OCI-LY7 (cell line): Measurements from ENCODE around the gene OR5T1. TPM values are rescaled to one million over a fixed set of nuclear protein-coding genes. Genes with fewer than 3 reads are reported as not detected.

Experiments
- BruUV-seq: library from RNA; stranded (reverse); fragments of 400-500 nt; replicated peaks from 2 replicates; lab custom pipeline; 2021; lab: Mats Ljungman, UMichigan
- CTCF ChIA-PET: fragments of 300-600 bp; sonication (Branson Sonifier 250); formaldehyde crosslinking; loops from one replicate; lab custom pipeline; 2022; ENCODE audit warnings: antibody characterized with exemption; ENCODE audit not compliant: unreplicated experiment; lab: Charles Lee
- POLR2A ChIA-PET: fragments of 300-600 bp; sonication (Branson Sonifier 250); formaldehyde crosslinking; loops from one replicate; lab custom pipeline; 2022; ENCODE audit warnings: antibody characterized with exemption; lab: Charles Lee
- DNase-seq: peaks from one replicate; pipeline ENCODE4 v3.0.0-alpha.2; 2015; ENCODE audit warnings: low spot score
- H2AFZ ChIP-seq: fragments of 200-600 bp; sonication (generic), shearing (Covaris generic); 2 replicates; pipeline ENCODE4 v1.6.1; 2014; ENCODE audit warnings: mild to moderate bottlenecking, antibody characterized with exemption, low read length, moderate library complexity
- H3K27ac ChIP-seq: fragments of 200-600 bp; sonication (generic); 2 replicates; pipeline ENCODE4 v1.5.1; 2014; ENCODE audit warnings: mixed run types, low read depth, mild to moderate bottlenecking, moderate library complexity, low read length, inconsistent platforms; ENCODE audit not compliant: poor library complexity, severe bottlenecking
- H3K36me3 ChIP-seq: fragments of 200-600 bp; sonication (generic); 2 replicates; pipeline ENCODE4 v1.6.1; 2014; ENCODE audit warnings: mild to moderate bottlenecking, antibody characterized with exemption, low read length, moderate library complexity, mixed read lengths; ENCODE audit not compliant: insufficient read depth
- H3K4me1 ChIP-seq: fragments of 200-600 bp; sonication (generic); 2 replicates; pipeline ENCODE4 v1.5.1; 2014; ENCODE audit warnings: mild to moderate bottlenecking, low read length; ENCODE audit not compliant: insufficient read depth, poor library complexity, severe bottlenecking
- H3K4me2 ChIP-seq: fragments of 200-600 bp; sonication (generic); 2 replicates; pipeline ENCODE4 v1.6.1; 2014; ENCODE audit warnings: mild to moderate bottlenecking, low read length
- H3K4me3 ChIP-seq: fragments of 200-600 bp; sonication (generic); 2 replicates; pipeline ENCODE4 v1.5.1; 2014; ENCODE audit warnings: mild to moderate bottlenecking, low read depth, low read length; ENCODE audit not compliant: poor library complexity, severe bottlenecking
- H3K79me2 ChIP-seq: fragments of 200-600 bp; sonication (generic); 2 replicates; pipeline ENCODE4 v1.6.1; 2016; ENCODE audit warnings: low read depth, mild to moderate bottlenecking, low read length, moderate library complexity, mixed read lengths; ENCODE audit not compliant: insufficient read depth
- H3K9me2 ChIP-seq: fragments of 200-600 bp; sonication (generic); 2 replicates; pipeline ENCODE4 v1.6.1; 2016; ENCODE audit warnings: mild to moderate bottlenecking, low read length, mixed read lengths; ENCODE audit not compliant: insufficient read depth
- H3K9me3 ChIP-seq: fragments of 200-600 bp; sonication (generic); 2 replicates; pipeline ENCODE4 v1.6.1; 2014; ENCODE audit warnings: mild to moderate bottlenecking, mixed run types, low read length, mixed read lengths
- H4K20me1 ChIP-seq: fragments of 200-600 bp; sonication (generic); 2 replicates; pipeline ENCODE4 v1.6.1; 2014; ENCODE audit warnings: mild to moderate bottlenecking, antibody characterized with exemption, low read length, moderate library complexity, mixed read lengths; ENCODE audit not compliant: insufficient read depth
- EZH2phosphoT487 ChIP-seq: fragments of 200-600 bp; sonication (generic); IDR thresholded peaks from 2 replicates; pipeline ENCODE4 v1.6.1; 2018; ENCODE audit warnings: low read depth, borderline replicate concordance, mild to moderate bottlenecking, mixed run types, antibody characterized with exemption, low read length, moderate library complexity, mixed read lengths
- intact Hi-C: fragments of 100-400 bp; cut with micrococcal nuclease; formaldehyde crosslinking; loops from one replicate; pipeline ENCODE4 v1.10.0; 2022; ENCODE audit not compliant: unreplicated experiment
- total RNA-seq, 2 experiments: library from RNA; depleted of rRNA in 1 of 2; stranded (reverse); fragments of >200 nt in 1 of 2; shearing (Covaris generic) in 1 of 2; gene quantifications; 2 replicates each; pipeline ENCODE4 v1.2.3, GENCODE V29; 2014 to 2022
- TF ChIP-seq, protein P1 (sequence below): fragments of 200-600 bp; sonication (generic); conservative IDR thresholded peaks from 2 replicates; pipeline ENCODE4 v1.5.1; 2014; ENCODE audit warnings: mild to moderate bottlenecking, antibody characterized with exemption, low read length, moderate library complexity, mixed read lengths

Gene OR5T1
- total RNA-seq, 2 experiments from 2014 or later, result not detected

GRCh38 chr11:56307836-56308235, 33.9 kb downstream of the OR5T1 start:
- TF ChIP-seq EZH2phosphoT487, result no peak
- TF ChIP-seq, protein P1, sequence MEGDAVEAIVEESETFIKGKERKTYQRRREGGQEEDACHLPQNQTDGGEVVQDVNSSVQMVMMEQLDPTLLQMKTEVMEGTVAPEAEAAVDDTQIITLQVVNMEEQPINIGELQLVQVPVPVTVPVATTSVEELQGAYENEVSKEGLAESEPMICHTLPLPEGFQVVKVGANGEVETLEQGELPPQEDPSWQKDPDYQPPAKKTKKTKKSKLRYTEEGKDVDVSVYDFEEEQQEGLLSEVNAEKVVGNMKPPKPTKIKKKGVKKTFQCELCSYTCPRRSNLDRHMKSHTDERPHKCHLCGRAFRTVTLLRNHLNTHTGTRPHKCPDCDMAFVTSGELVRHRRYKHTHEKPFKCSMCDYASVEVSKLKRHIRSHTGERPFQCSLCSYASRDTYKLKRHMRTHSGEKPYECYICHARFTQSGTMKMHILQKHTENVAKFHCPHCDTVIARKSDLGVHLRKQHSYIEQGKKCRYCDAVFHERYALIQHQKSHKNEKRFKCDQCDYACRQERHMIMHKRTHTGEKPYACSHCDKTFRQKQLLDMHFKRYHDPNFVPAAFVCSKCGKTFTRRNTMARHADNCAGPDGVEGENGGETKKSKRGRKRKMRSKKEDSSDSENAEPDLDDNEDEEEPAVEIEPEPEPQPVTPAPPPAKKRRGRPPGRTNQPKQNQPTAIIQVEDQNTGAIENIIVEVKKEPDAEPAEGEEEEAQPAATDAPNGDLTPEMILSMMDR, result no peak
- CTCF ChIA-PET, result no interaction called here
- BruUV-seq, result no TSS peak
- Histone ChIP-seq H3K79me2 (no peaks in the 10 kb centered on the region), H3K9me3 (0 out of 2 replicates have a peak, but pooled peaks cover 3% of the 10 kb centered on the region), H3K27ac (no peak overlapping the region), H3K4me3 (no peak overlapping the region), H4K20me1 (no peaks in the 10 kb centered on the region), H3K36me3 (no peaks in the 10 kb centered on the region), H3K4me1 (no peaks in the 10 kb centered on the region), H2AFZ (no peak overlapping the region), H3K4me2 (no peak overlapping the region), H3K9me2 (no peaks in the 10 kb centered on the region)
- POLR2A ChIA-PET, result no interaction called here
- no peak for DNase-seq
- intact Hi-C loops, result no loop called here

- Histone ChIP-seq H3K79me2 (no peaks in the 10 kb centered on the region), H3K9me2 (no peaks in the 10 kb centered on the region), H2AFZ (no peak within 1 kb of the TSS), H3K4me2 (no peak within 1 kb of the TSS), H3K4me3 (no peak within 1 kb of the TSS), H3K27ac (no peak within 1 kb of the TSS), H3K9me3 (0 out of 2 replicates have a peak, but pooled peaks cover 3% of the 10 kb centered on the region), H4K20me1 (no peaks in the 10 kb centered on the region), H3K36me3 (no peaks in the 10 kb centered on the region), H3K4me1 (no peaks in the 10 kb centered on the region)
- ChIA-PET CTCF (no interaction called here), POLR2A (no interaction called here)
- no peak for DNase-seq
- TF ChIP-seq, protein P1, result no peak
- no peak for TF ChIP-seq EZH2phosphoT487
- intact Hi-C loops, result no loop called here
- BruUV-seq, result no TSS peak
These were observed 40.9 kb downstream of the OR5T1 start, which contains the start of gene OR8K3 for GRCh38 chr11:56314844-56315243. OR8K3 (plus strand) TSS chr11:56315144; CDS start chr11:56318307, 3,163 bp downstream.

Other genes starting within 250 kb of the OR5T1 start
- gene OR5AS1, start 246.5 kb upstream of the OR5T1 start, total RNA-seq (2014; rRNA removed; shearing (Covaris generic)), result not detected in 2 replicates
- gene OR5AS1, start 246.5 kb upstream of the OR5T1 start, total RNA-seq (2022), result not detected in 2 replicates
- gene OR8I2, start 180.8 kb upstream of the OR5T1 start, total RNA-seq (2014; rRNA removed; shearing (Covaris generic)), result not detected in 2 replicates
- not detected in 2 replicates for gene OR8I2, start 180.8 kb upstream of the OR5T1 start, total RNA-seq (2022)
- not detected in 2 replicates for gene OR8H2, start 170.5 kb upstream of the OR5T1 start, total RNA-seq (2014; rRNA removed; shearing (Covaris generic))
- gene OR8H2, start 170.5 kb upstream of the OR5T1 start, total RNA-seq (2022), result not detected in 2 replicates
- gene OR8H3, start 151.8 kb upstream of the OR5T1 start, total RNA-seq (2014; rRNA removed; shearing (Covaris generic)), result not detected in 2 replicates
- not detected in 2 replicates for gene OR8H3, start 151.8 kb upstream of the OR5T1 start, total RNA-seq (2022)
- gene OR8J3, start 134.0 kb upstream of the OR5T1 start, total RNA-seq (2014; rRNA removed; shearing (Covaris generic)), result not detected in 2 replicates
- not detected in 2 replicates for gene OR8J3, start 134.0 kb upstream of the OR5T1 start, total RNA-seq (2022)
- not detected in 2 replicates for gene OR8K5, start 113.8 kb upstream of the OR5T1 start, total RNA-seq (2014; rRNA removed; shearing (Covaris generic))
- gene OR8K5, start 113.8 kb upstream of the OR5T1 start, total RNA-seq (2022), result not detected in 2 replicates
- not detected in 2 replicates for gene OR5J2, start 97.5 kb upstream of the OR5T1 start, total RNA-seq (2014; rRNA removed; shearing (Covaris generic))
- gene OR5J2, start 97.5 kb upstream of the OR5T1 start, total RNA-seq (2022), result not detected in 2 replicates
- gene OR5T2, start 39.9 kb upstream of the OR5T1 start, total RNA-seq (2014; rRNA removed; shearing (Covaris generic)), result not detected in 2 replicates
- gene OR5T2, start 39.9 kb upstream of the OR5T1 start, total RNA-seq (2022), result not detected in 2 replicates
- not detected in 2 replicates for gene OR5T3, start 21.9 kb upstream of the OR5T1 start, total RNA-seq (2014; rRNA removed; shearing (Covaris generic))
- gene OR5T3, start 21.9 kb upstream of the OR5T1 start, total RNA-seq (2022), result not detected in 2 replicates
- not detected in 2 replicates for gene OR8H1, start 18.1 kb downstream of the OR5T1 start, total RNA-seq (2014; rRNA removed; shearing (Covaris generic))
- not detected in 2 replicates for gene OR8H1, start 18.1 kb downstream of the OR5T1 start, total RNA-seq (2022)
- gene OR8K3, start 41.0 kb downstream of the OR5T1 start, total RNA-seq (2014; rRNA removed; shearing (Covaris generic)), result not detected in 2 replicates
- not detected in 2 replicates for gene OR8K3, start 41.0 kb downstream of the OR5T1 start, total RNA-seq (2022)
- not detected in 2 replicates for gene OR8K1, start 71.9 kb downstream of the OR5T1 start, total RNA-seq (2014; rRNA removed; shearing (Covaris generic))
- not detected in 2 replicates for gene OR8K1, start 71.9 kb downstream of the OR5T1 start, total RNA-seq (2022)
- not detected in 2 replicates for gene OR8J1, start 80.1 kb downstream of the OR5T1 start, total RNA-seq (2014; rRNA removed; shearing (Covaris generic))
- not detected in 2 replicates for gene OR8J1, start 80.1 kb downstream of the OR5T1 start, total RNA-seq (2022)
- gene OR8U1, start 101.5 kb downstream of the OR5T1 start, total RNA-seq (2014; rRNA removed; shearing (Covaris generic)), result not detected in 2 replicates
- not detected in 2 replicates for gene OR8U1, start 101.5 kb downstream of the OR5T1 start, total RNA-seq (2022)
- not detected in 2 replicates for gene OR5AL1, start 138.5 kb downstream of the OR5T1 start, total RNA-seq (2014; rRNA removed; shearing (Covaris generic))
- gene OR5AL1, start 138.5 kb downstream of the OR5T1 start, total RNA-seq (2022), result not detected in 2 replicates
- not detected in 2 replicates for gene OR5M3, start 199.2 kb downstream of the OR5T1 start, total RNA-seq (2014; rRNA removed; shearing (Covaris generic))
- not detected in 2 replicates for gene OR5M3, start 199.2 kb downstream of the OR5T1 start, total RNA-seq (2022)
- not detected in 2 replicates for gene OR5M8, start 217.2 kb downstream of the OR5T1 start, total RNA-seq (2014; rRNA removed; shearing (Covaris generic))
- gene OR5M8, start 217.2 kb downstream of the OR5T1 start, total RNA-seq (2022), result not detected in 2 replicates